ENCODE data around the gene SLAMF1.

Gene SLAMF1

DNA sequence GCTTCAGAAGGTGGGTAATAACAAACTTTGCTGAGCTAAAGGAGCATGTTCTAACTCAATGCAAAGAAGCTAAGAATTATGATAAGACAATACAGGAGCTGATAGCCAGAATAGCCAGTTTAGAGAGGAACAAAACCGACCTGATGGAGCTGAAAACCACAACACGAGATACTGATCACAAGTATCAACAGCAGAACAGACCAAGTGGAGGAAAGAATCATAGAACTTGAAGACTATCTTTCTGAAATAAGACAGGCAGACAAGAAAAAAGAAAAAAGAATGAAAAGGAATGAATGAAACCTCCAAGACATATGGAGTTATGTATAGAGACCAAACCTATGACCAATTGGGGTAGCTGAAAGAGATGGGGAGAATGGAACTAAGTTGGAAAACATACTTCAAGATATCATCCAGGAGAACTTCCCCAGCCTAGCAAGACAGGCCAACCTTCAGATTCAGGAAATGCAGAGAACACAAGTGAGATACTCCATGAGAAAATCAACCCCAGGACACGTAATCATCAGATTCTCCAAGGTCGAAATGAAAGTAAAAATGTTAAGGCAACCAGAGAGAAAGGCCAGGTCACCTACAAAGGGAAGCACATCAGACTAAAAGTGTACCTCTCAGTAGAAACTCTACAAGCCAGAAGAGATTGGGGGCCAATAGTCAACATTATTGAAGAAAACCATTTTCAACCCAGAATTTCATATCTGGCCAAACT, 88.0 kb downstream of the SLAMF1 start:
- DNase-seq: no peak

All from activated T-cell treated with anti-CD3 and anti-CD28 coated beads for 4 hours (primary cell).